Neural cell (in vitro differentiated cells): ENCODE results near the gene FAM168A. TPM values are rescaled to one million over a fixed set of nuclear protein-coding genes. Genes with fewer than 3 reads are reported as not detected.
"Not testable (repeated sequence)": the region's sequence is repeated elsewhere in the genome, so short reads cannot be mapped to it uniquely, and the experiment has no call there.

ENCODE experiments used
- H2AFZ ChIP-seq: fragments of 200-600, 300-800 bp; sonication (generic), shearing (Covaris generic); 2 replicates; pipeline ENCODE4 v1.6.0; 2014; ENCODE audit warnings: low read depth, mild to moderate bottlenecking, antibody characterized with exemption, low read length, moderate library complexity
- H3F3A ChIP-seq: fragments of 200-600 bp; shearing (Covaris generic); 2 replicates; pipeline ENCODE4 v1.6.1; 2016; ENCODE audit warnings: mild to moderate bottlenecking, moderate library complexity, mixed read lengths, antibody characterized with exemption, low read length; ENCODE audit not compliant: insufficient read depth, poor library complexity, severe bottlenecking
- H3K27ac ChIP-seq: fragments of 200-600, 300-800 bp; sonication (generic), shearing (Covaris generic); 2 replicates; pipeline ENCODE4 v1.5.1; 2014; ENCODE audit warnings: mild to moderate bottlenecking, low read length, moderate library complexity
- H3K27me3 ChIP-seq: fragments of 300-800, 200-600 bp; sonication (generic), shearing (Covaris generic); 2 replicates; pipeline ENCODE4 v1.6.0; 2014; ENCODE audit warnings: mild to moderate bottlenecking, low read depth, low read length, moderate library complexity; ENCODE audit not compliant: insufficient read depth
- H3K36me3 ChIP-seq: fragments of 300-800, 200-600 bp; sonication (generic), shearing (Covaris generic); 2 replicates; pipeline ENCODE4 v1.5.1; 2014; ENCODE audit warnings: mild to moderate bottlenecking, antibody characterized with exemption, low read length, moderate library complexity; ENCODE audit not compliant: insufficient read depth
- H3K4me2 ChIP-seq: fragments of 300-800, 200-600 bp; sonication (generic), shearing (Covaris generic); 2 replicates; pipeline ENCODE4 v1.6.0; 2014; ENCODE audit warnings: mild to moderate bottlenecking, low read length
- H3K4me3 ChIP-seq: fragments of 300-800, 200-600 bp; sonication (generic), shearing (Covaris generic); 2 replicates; pipeline ENCODE4 v1.5.1; 2014; ENCODE audit warnings: mild to moderate bottlenecking, low read length, moderate library complexity
- H3K79me2 ChIP-seq: fragments of 200-600 bp; shearing (Covaris generic); replicated peaks from 2 replicates; pipeline ENCODE4 v1.6.0; 2014; ENCODE audit warnings: mild to moderate bottlenecking, low read length, moderate library complexity; ENCODE audit not compliant: insufficient read depth
- H3K9ac ChIP-seq: fragments of 300-800, 200-600 bp; sonication (generic), shearing (Covaris generic); 2 replicates; pipeline ENCODE4 v1.6.1; 2016; ENCODE audit warnings: mild to moderate bottlenecking, low read length, mixed read lengths
- H3K9me2 ChIP-seq: fragments of 200-600 bp; shearing (Covaris generic); 2 replicates; pipeline ENCODE4 v1.6.1; 2016; ENCODE audit warnings: mild to moderate bottlenecking, low read length, mixed read lengths; ENCODE audit not compliant: insufficient read depth
- H3K9me3 ChIP-seq: fragments of 200-600, 300-800 bp; sonication (generic), shearing (Covaris generic); 2 replicates; pipeline ENCODE4 v1.6.1; 2016; ENCODE audit warnings: mild to moderate bottlenecking, mixed run types, low read length, moderate library complexity, mixed read lengths
- H4K20me1 ChIP-seq: fragments of 200-600 bp; shearing (Covaris generic); 2 replicates; pipeline ENCODE4 v1.6.1; 2016; ENCODE audit warnings: mild to moderate bottlenecking, mixed run types; ENCODE audit not compliant: insufficient read depth
- CTCF ChIP-seq: fragments of 450-650 bp; IDR thresholded peaks from 2 replicates; pipeline ENCODE4 v1.5.1; 2014; ENCODE audit warnings: antibody characterized with exemption, mild to moderate bottlenecking, moderate library complexity; ENCODE audit not compliant: poor library complexity, severe bottlenecking
- EP300 ChIP-seq: fragments of 450-650 bp; conservative IDR thresholded peaks from 2 replicates; pipeline ENCODE4 v1.6.1; 2014; ENCODE audit warnings: antibody characterized with exemption, mild to moderate bottlenecking, moderate library complexity; ENCODE audit not compliant: poor library complexity, severe bottlenecking
- EZH2 ChIP-seq: fragments of 200-600, 300-800 bp; shearing (Covaris generic), sonication (generic); IDR thresholded peaks from 2 replicates; pipeline ENCODE4 v1.6.1; 2014; ENCODE audit warnings: antibody characterized with exemption, low read length, borderline replicate concordance, mild to moderate bottlenecking; ENCODE audit not compliant: insufficient read depth, poor library complexity, severe bottlenecking
- MXI1 ChIP-seq: fragments of 450-650 bp; conservative IDR thresholded peaks from 2 replicates; pipeline ENCODE4 v1.6.1; 2014; ENCODE audit warnings: antibody characterized with exemption, mild to moderate bottlenecking; ENCODE audit not compliant: poor library complexity, severe bottlenecking
- POLR2AphosphoS5 ChIP-seq: IDR thresholded peaks from 2 replicates; pipeline ENCODE4 v1.6.1; 2012
- RAD21 ChIP-seq: fragments of 450-650 bp; conservative IDR thresholded peaks from 2 replicates; pipeline ENCODE4 v1.6.1; 2014; ENCODE audit warnings: antibody characterized with exemption, mild to moderate bottlenecking, moderate library complexity
- SMC3 ChIP-seq: fragments of 450-650 bp; conservative IDR thresholded peaks from 2 replicates; pipeline ENCODE4 v1.6.1; 2014; ENCODE audit warnings: antibody characterized with exemption, mild to moderate bottlenecking, moderate library complexity; ENCODE audit not compliant: poor library complexity
- TAF1 ChIP-seq: IDR thresholded peaks from 2 replicates; pipeline ENCODE4 v1.6.1; 2012; ENCODE audit warnings: low read depth
- polyA plus RNA-seq: library from polyadenylated mRNA; depleted of rRNA; stranded (reverse); fragments of >200 nt; gene quantifications from 2 replicates; pipeline ENCODE4 v1.2.3, GENCODE V29; 2014

The FAM168A gene
- polyA plus RNA-seq, 1 donor from 2014 or later, result 67.3 TPM

- H3F3A ChIP-seq, result no peaks in the 10 kb centered on the region
- peaks cover 41% of the 10 kb centered on the region for H3K79me2 ChIP-seq
- H3K9me3 ChIP-seq, result no peaks in the 10 kb centered on the region
- H3K36me3 ChIP-seq, result no peaks in the 10 kb centered on the region
- no peak overlapping the region for H3K4me3 ChIP-seq
- no peak overlapping the region for H3K27ac ChIP-seq
- H3K9me2 ChIP-seq, result no peaks in the 10 kb centered on the region
- H3K9ac ChIP-seq, result no peak overlapping the region
- H3K4me2 ChIP-seq, result no peak overlapping the region
- no peak for TF ChIP-seq TAF1
- no peak for TF ChIP-seq EP300
- TF ChIP-seq EZH2, result no peak
- no peak for TF ChIP-seq POLR2AphosphoS5
- TF ChIP-seq RAD21, result no peak
- no peak for TF ChIP-seq CTCF
- TF ChIP-seq MXI1, result no peak
- H3K27me3 ChIP-seq, result no peaks in the 10 kb centered on the region
- no peaks in the 10 kb centered on the region for H4K20me1 ChIP-seq
- no peak overlapping the region for H2AFZ ChIP-seq
These were observed 120.4 kb downstream of the FAM168A start for GRCh38 chr11:73477518-73477917.

- Histone ChIP-seq H3K4me2 (no peak overlapping the region), H4K20me1 (no peaks in the 10 kb centered on the region)
These were observed 122.3 kb downstream of the FAM168A start for GRCh38 chr11:73475549-73476095.

GRCh38 chr11:73473252-73473651 lies 124.7 kb downstream of the FAM168A start:
- H3K79me2 ChIP-seq, result peaks cover 33% of the 10 kb centered on the region
- no peaks in the 10 kb centered on the region for H3K9me3 ChIP-seq
- no peaks in the 10 kb centered on the region for H3K9me2 ChIP-seq
- no peaks in the 10 kb centered on the region for H3K27me3 ChIP-seq
- H3K27ac ChIP-seq, result no peak overlapping the region
- no peaks in the 10 kb centered on the region for H3K36me3 ChIP-seq
- no peaks in the 10 kb centered on the region for H3F3A ChIP-seq
- H3K4me3 ChIP-seq, result no peak overlapping the region
- no peak overlapping the region for H3K9ac ChIP-seq
- no peak overlapping the region for H2AFZ ChIP-seq
- no peak overlapping the region for H3K4me2 ChIP-seq
- TF ChIP-seq RAD21, result no peak
- TF ChIP-seq MXI1, result no peak
- TF ChIP-seq POLR2AphosphoS5, result no peak
- no peaks in the 10 kb centered on the region for H4K20me1 ChIP-seq

More at GRCh38 chr11:73475549-73476095, 122.3 kb downstream of the FAM168A start:
- H3K4me3 ChIP-seq, result no peak overlapping the region
- peaks cover 33% of the 10 kb centered on the region for H3K79me2 ChIP-seq
- H3K27ac ChIP-seq, result no peak overlapping the region
- H3K9me2 ChIP-seq, result no peaks in the 10 kb centered on the region
- TF ChIP-seq SMC3 (no peak), EZH2 (no peak), EP300 (no peak), TAF1 (no peak), RAD21 (no peak)
- no peak overlapping the region for H2AFZ ChIP-seq
- H3K9ac ChIP-seq, result no peak overlapping the region
- no peaks in the 10 kb centered on the region for H3K9me3 ChIP-seq
- H3K36me3 ChIP-seq, result no peaks in the 10 kb centered on the region
- H3K27me3 ChIP-seq, result no peaks in the 10 kb centered on the region
- no peaks in the 10 kb centered on the region for H3F3A ChIP-seq

GRCh38 chr11:73470036-73470612 lies 127.8 kb downstream of the FAM168A start:
- not testable (repeated sequence) for H3K9me2 ChIP-seq, H2AFZ ChIP-seq, H3K79me2 ChIP-seq, H3K4me2 ChIP-seq, H3K36me3 ChIP-seq, H3K4me3 ChIP-seq, H3K27ac ChIP-seq, H3K9me3 ChIP-seq, H3F3A ChIP-seq, H4K20me1 ChIP-seq, H3K9ac ChIP-seq, H3K27me3 ChIP-seq
